ENCODE measurements around the gene PROS1. TPM values are rescaled to one million over a fixed set of nuclear protein-coding genes. Genes with fewer than 3 reads are reported as not detected.
"Not testable (repeated sequence)": the region's sequence is repeated elsewhere in the genome, so short reads cannot be mapped to it uniquely, and the experiment has no call there.

PROS1 gene
- total and polyA plus RNA-seq, 2 donors (not counting 3 experiments of a cell fraction or from before 2014, with no cell fraction given): 2.6 to 5.2 TPM

- no peak for DNase-seq (ENCODE audit: low read depth, low spot score)
- dilution Hi-C loops (cut with MboI; ENCODE audit: extremely low pct_ligation_motif_present, low sequenced_read_pairs) (no loop called here), intact Hi-C loops (cut with micrococcal nuclease) (no loop called here)
- Histone ChIP-seq H3K4me2 (ENCODE audit: insufficient read depth, low read length) (no peak overlapping the region), H3K4me3 (replicated peaks in 1 of 3; ENCODE audit: insufficient read depth in 1 of 3, low read depth in 1 of 3, low read length in 3 of 3) (no peak overlapping the region), H3K27ac (ENCODE audit: insufficient read depth, low read depth, low read length) (no peak overlapping the region), H3K9me1 (replicated peaks; ENCODE audit: control insufficient read depth, extremely low read depth, insufficient read depth, low read length) (no peaks in the 10 kb centered on the region), H4K20me1 (replicated peaks; ENCODE audit: control insufficient read depth, extremely low read depth, insufficient read depth, low read length) (no peaks in the 10 kb centered on the region), H3K9ac (replicated peaks; ENCODE audit: extremely low read depth, insufficient read depth, low read length) (no peak overlapping the region), H3K9me3 (replicated peaks; ENCODE audit: control insufficient read depth, insufficient read depth, low read length) (no peaks in the 10 kb centered on the region), H3K27me3 (ENCODE audit: control insufficient read depth in 2 of 2, insufficient read depth in 2 of 2, low read length in 2 of 2) (no peaks in the 10 kb centered on the region), H2AFZ (ENCODE audit: low read depth, low read length) (no peak overlapping the region), H3K4me1 (ENCODE audit: control insufficient read depth, extremely low read depth, insufficient read depth, low read length) (no peaks in the 10 kb centered on the region), H3K36me3 (ENCODE audit: control insufficient read depth in 2 of 2, extremely low read depth in 1 of 2, insufficient read depth in 2 of 2, low read length in 2 of 2) (no peaks in the 10 kb centered on the region), H3K79me2 (ENCODE audit: control insufficient read depth, insufficient read depth, low read length) (no peaks in the 10 kb centered on the region)
- no peak for TF ChIP-seq POLR2A (IDR thresholded peaks at IDR 0.05; ENCODE audit: low read depth, low read length)
- TF ChIP-seq FOS (IDR thresholded peaks at IDR 0.05; ENCODE audit: borderline replicate concordance, insufficient read depth, low read length): no peak
- no peak for TF ChIP-seq MYC (IDR thresholded peaks at IDR 0.05; ENCODE audit: low read depth, low read length)
- TF ChIP-seq GATA2 (IDR thresholded peaks at IDR 0.05; ENCODE audit: insufficient read depth, insufficient read length, low read depth, low read length): no peak
- TF ChIP-seq EZH2 (IDR thresholded peaks at IDR 0.05; ENCODE audit: borderline replicate concordance, low read depth, low read length, severe bottlenecking): no peak
- no peak for TF ChIP-seq MAX (IDR thresholded peaks at IDR 0.05; ENCODE audit: insufficient read depth, insufficient read length)
- TF ChIP-seq CTCF (IDR thresholded peaks at IDR 0.05; ENCODE audit: extremely low read depth in 1 of 2, insufficient read depth in 1 of 2, low read depth in 1 of 2, low read length in 2 of 2): no peak
- TF ChIP-seq POLR2AphosphoS5 (IDR thresholded peaks at IDR 0.05; ENCODE audit: insufficient read depth, low read depth, low read length): no peak
- no peak for TF ChIP-seq JUN (IDR thresholded peaks at IDR 0.05; ENCODE audit: borderline replicate concordance, insufficient read depth, insufficient read length, low read depth)
- BruUV-seq (replicated peaks): no TSS peak
- ChIA-PET POLR2A (no interaction called here), CTCF (no interaction called here)
- no peak for FAIRE-seq
These were observed 50.7 kb downstream of the PROS1 start for GRCh38 chr3:93923006-93923405.

- POLR2A ChIA-PET; H3K4me1 ChIP-seq (ENCODE audit: control insufficient read depth, extremely low read depth, insufficient read depth, low read length); BruUV-seq (replicated peaks); H3K27me3 ChIP-seq (ENCODE audit: control insufficient read depth in 2 of 2, insufficient read depth in 2 of 2, low read length in 2 of 2); H3K4me3 ChIP-seq (replicated peaks in 1 of 3; ENCODE audit: insufficient read depth in 1 of 3, low read depth in 1 of 3, low read length in 3 of 3); H3K9ac ChIP-seq (replicated peaks; ENCODE audit: extremely low read depth, insufficient read depth, low read length); H3K4me2 ChIP-seq (ENCODE audit: insufficient read depth, low read length); H3K9me3 ChIP-seq (replicated peaks; ENCODE audit: control insufficient read depth, insufficient read depth, low read length); H3K27ac ChIP-seq (ENCODE audit: insufficient read depth, low read depth, low read length); H2AFZ ChIP-seq (ENCODE audit: low read depth, low read length); DNase-seq (ENCODE audit: low read depth, low spot score); intact Hi-C loops (cut with micrococcal nuclease); FAIRE-seq; H3K9me1 ChIP-seq (replicated peaks; ENCODE audit: control insufficient read depth, extremely low read depth, insufficient read depth, low read length); H4K20me1 ChIP-seq (replicated peaks; ENCODE audit: control insufficient read depth, extremely low read depth, insufficient read depth, low read length); H3K36me3 ChIP-seq (ENCODE audit: control insufficient read depth in 2 of 2, extremely low read depth in 1 of 2, insufficient read depth in 2 of 2, low read length in 2 of 2); CTCF ChIA-PET; H3K79me2 ChIP-seq (ENCODE audit: control insufficient read depth, insufficient read depth, low read length); dilution Hi-C loops (cut with MboI; ENCODE audit: extremely low pct_ligation_motif_present, low sequenced_read_pairs): not testable (repeated sequence)
These were observed 56.1 kb downstream of the PROS1 start for GRCh38 chr3:93917546-93918029.

GRCh38 chr3:93913623-93914022 is 60.1 kb downstream of the PROS1 start:
- H2AFZ ChIP-seq (ENCODE audit: low read depth, low read length); H3K9ac ChIP-seq (replicated peaks; ENCODE audit: extremely low read depth, insufficient read depth, low read length); FAIRE-seq; POLR2A ChIA-PET; DNase-seq (ENCODE audit: low read depth, low spot score); H3K9me3 ChIP-seq (replicated peaks; ENCODE audit: control insufficient read depth, insufficient read depth, low read length); H3K4me2 ChIP-seq (ENCODE audit: insufficient read depth, low read length); H3K36me3 ChIP-seq (ENCODE audit: control insufficient read depth in 2 of 2, extremely low read depth in 1 of 2, insufficient read depth in 2 of 2, low read length in 2 of 2); H3K4me1 ChIP-seq (ENCODE audit: control insufficient read depth, extremely low read depth, insufficient read depth, low read length); intact Hi-C loops (cut with micrococcal nuclease); H3K4me3 ChIP-seq (replicated peaks in 1 of 3; ENCODE audit: insufficient read depth in 1 of 3, low read depth in 1 of 3, low read length in 3 of 3); H3K79me2 ChIP-seq (ENCODE audit: control insufficient read depth, insufficient read depth, low read length); BruUV-seq (replicated peaks); H3K9me1 ChIP-seq (replicated peaks; ENCODE audit: control insufficient read depth, extremely low read depth, insufficient read depth, low read length); dilution Hi-C loops (cut with MboI; ENCODE audit: extremely low pct_ligation_motif_present, low sequenced_read_pairs); H3K27me3 ChIP-seq (ENCODE audit: control insufficient read depth in 2 of 2, insufficient read depth in 2 of 2, low read length in 2 of 2); CTCF ChIA-PET; H3K27ac ChIP-seq (ENCODE audit: insufficient read depth, low read depth, low read length); H4K20me1 ChIP-seq (replicated peaks; ENCODE audit: control insufficient read depth, extremely low read depth, insufficient read depth, low read length): not testable (repeated sequence)
